HG02970 (cell line): ENCODE data around the gene ASAP3.
A peak's percentile ranks its signal among the peaks of the same experiment; 100 is the strongest.

Experiments
- ATAC-seq: cut with Tn5 transposase; IDR thresholded peaks from one replicate; pipeline ENCODE4 v1.9.1; 2021; ENCODE audit warnings: mild to moderate bottlenecking, moderate library complexity, moderate number of reproducible peaks; ENCODE audit not compliant: unreplicated experiment, low FRiP score

The ASAP3 gene

GRCh38 chr1:23483321-23484252 is at the start of gene ASAP3:
TSS of gene ASAP3 (minus strand) at chr1:23484179. CDS start at chr1:23484133, 46 bp downstream.
- no peak for ATAC-seq

- no peak for ATAC-seq
These were observed 49.5 kb upstream of the ASAP3 start for GRCh38 chr1:23533246-23534023.

DNA sequence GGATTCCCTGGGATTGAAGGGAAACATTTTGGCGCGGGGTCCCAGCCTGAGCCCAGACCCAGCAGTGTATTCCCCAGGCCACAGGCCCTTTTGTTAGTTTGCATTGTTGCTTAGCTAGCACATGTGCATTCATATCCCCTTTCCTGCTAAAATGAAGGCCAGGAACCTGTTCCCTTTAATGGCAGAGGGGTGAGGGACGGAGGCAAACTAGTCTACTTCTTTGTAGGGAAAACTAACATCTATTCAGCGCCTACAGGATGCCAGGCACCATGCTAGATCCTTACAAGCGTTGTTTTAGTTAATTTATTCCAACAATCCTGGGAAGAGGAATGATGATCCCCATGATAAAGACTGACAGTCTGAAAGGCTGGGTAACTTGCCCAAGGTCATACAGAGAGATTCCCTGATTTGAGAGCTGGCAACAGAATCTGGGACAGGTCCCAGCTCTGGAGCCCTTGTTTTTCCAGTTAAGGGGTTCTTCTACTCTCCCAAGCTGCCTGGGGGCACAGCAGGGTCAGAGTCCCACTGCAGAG is 47.6 kb upstream of the ASAP3 start:
- no peak for ATAC-seq

- peak; percentile 44 for ATAC-seq
These were observed 47.0 kb upstream of the ASAP3 start, which contains the start of gene E2F2 for GRCh38 chr1:23530747-23531561. TSS of gene E2F2 (minus strand) at chr1:23531233. CDS start at chr1:23530793, 440 bp downstream.

DNA sequence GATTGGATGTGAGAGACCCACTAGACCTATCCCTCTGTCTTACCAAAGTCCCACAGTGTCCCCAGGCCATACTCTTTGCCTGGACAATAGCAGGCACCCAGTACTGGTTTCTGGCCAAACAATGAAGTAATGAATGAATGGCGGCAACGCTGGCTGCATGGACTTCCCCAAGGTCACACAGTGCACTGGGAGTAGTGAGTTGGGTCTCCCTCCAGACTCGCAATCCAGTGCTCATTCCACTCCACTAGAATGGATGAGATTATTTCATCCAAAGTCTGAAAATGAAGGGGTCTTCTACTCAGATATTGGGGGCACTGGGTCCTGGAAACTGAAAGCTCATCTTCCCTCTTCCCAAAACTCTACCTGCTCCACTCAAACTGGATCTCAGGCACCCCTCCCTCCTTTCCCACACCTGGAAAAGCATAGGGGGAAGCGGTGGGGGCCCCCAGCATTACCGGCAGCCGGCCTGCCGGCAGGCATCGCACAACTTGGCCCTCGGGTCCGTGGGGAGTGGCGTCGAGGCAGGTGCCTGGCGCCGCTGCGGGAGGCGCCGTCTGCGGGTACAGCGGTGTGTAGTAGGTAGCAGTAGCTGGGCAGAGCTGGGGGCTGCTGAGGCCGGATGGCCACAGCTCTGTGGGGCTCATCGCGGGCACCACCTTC is 46.2 kb upstream of the ASAP3 start:
- no peak for ATAC-seq

DNA sequence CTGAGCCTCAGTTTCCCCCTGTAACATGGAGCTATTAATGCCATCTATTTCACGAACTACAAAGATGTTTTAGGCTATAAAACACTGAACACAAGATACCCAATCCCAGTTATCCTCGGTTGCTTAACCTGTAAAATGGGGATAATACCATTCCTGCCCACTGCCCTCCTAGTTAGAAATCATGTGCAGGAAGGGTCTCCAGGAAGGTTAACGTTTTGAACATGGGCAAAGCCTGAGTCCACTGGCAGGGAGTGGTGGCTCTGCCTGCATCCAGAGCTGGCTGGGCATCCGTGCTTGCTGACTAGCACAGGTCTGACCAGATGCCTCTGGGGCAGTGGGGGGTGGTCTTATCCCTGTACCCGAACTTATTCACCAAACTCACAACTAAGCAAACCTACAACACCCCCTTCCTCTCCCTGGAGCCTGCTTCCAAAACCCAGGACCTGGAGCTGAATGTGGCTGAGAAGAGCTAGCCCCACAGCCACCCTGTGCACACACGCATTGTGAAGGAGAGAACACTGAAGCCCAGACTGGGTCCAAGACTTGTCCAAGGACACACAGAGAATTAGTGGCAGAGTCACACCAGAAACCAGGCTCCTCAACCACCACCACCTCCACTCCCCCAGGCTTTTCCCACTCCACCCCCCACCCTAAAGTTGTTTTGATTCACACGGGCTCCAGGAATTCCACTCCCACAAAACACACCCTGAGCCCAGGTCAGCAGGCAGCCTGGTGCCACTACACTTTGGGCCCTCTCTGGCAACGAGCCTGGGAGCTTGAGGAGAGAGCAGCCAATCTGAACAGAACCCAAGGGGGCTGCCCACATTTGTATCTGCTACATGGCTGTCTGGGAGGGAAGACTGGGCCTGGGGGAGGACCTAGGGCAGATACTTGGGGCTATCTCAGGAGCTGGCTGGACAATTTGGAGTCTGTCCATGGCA is 45.4 kb upstream of the ASAP3 start:
- ATAC-seq = no peak

DNA sequence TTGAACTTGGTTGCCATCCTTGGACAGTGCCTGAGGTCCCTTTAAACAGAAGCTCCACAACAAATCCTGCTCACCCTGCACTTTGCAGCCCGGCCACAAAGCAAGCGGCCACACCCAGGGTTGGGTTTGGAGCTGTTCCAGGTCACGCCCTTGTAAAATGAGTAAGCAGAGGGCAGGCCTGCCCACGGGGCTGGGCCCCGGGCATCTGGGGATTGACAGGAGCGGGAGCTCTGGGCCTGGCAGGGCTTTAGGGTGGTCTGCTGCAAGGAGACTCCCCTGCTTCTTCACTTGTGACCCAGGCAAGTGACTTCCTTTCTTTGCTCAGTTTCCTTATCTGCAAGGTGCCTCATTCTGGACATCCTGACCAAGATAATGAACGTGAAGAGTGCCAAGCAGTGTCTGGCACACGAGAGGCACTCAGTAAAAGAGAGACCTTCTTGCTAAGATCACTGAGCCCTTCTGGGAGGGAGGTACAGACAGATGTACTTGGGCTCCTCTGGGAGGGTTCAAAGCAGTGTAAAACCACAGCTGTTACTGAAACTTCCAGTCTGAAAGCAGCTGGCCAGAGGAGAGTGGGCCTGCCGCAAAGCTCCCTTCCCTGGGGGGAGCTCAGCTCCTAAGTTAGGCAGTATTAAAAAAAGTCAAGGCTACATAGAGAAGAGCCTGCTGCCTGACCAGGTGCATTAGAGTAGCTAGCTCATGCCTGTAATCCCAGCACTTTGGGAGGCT is 44.4 kb upstream of the ASAP3 start:
- ATAC-seq = no peak

GRCh38 chr1:23527900-23528249 is 43.9 kb upstream of the ASAP3 start:
- ATAC-seq = no peak

DNA sequence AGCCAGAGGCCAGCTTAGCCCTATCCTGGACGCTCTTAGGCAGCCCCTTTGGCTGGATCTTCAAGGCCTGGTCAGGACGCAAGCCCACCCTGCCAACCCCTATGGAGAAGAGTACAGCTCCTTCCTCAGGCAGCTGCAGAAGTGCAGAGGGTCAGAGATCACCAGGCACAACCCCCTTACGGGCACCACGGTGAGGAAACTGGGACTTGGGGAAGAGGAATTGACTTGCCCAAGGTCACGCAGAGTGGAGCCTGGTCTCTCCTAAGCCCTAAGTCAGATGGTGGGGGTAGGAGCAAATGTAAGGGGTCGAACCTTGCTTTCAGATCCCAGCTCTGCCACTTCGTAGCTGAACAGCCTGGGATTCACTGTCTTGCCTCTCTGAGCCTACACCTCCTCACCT is 43.4 kb upstream of the ASAP3 start:
- ATAC-seq = no peak

DNA sequence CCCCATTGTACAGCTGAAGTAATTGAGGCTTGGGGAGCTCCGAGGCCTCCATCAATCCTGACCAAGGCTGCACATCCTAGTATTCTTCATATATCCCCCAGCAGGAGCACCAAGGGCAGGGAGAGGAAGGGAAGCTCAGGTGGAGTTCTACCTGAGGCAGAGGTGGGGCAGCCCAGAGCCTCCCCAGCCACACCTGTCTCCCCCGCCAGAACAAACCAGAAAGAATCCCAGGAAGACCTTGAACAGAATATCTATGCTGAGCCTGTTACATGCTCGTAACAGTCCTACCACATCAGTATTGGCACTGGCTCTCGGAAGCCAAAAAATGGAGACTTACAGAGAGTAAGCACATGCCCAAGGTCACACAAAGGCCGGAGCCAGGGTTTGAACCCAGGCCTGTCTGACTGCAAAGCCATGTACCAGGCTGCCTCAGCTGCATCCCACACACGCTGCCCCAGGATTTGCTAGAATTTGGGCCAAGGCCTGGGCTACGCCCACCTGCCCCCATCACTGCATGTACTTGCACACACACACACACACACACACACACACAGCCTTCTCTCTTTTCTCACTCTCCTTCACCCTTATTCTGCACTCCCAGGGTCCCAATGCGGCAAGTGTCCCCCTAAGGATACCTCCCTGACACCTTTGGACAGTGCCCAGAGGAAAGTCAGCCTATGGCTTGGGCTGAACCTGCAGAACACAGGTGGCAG is 42.5 kb upstream of the ASAP3 start:
- no peak for ATAC-seq

DNA sequence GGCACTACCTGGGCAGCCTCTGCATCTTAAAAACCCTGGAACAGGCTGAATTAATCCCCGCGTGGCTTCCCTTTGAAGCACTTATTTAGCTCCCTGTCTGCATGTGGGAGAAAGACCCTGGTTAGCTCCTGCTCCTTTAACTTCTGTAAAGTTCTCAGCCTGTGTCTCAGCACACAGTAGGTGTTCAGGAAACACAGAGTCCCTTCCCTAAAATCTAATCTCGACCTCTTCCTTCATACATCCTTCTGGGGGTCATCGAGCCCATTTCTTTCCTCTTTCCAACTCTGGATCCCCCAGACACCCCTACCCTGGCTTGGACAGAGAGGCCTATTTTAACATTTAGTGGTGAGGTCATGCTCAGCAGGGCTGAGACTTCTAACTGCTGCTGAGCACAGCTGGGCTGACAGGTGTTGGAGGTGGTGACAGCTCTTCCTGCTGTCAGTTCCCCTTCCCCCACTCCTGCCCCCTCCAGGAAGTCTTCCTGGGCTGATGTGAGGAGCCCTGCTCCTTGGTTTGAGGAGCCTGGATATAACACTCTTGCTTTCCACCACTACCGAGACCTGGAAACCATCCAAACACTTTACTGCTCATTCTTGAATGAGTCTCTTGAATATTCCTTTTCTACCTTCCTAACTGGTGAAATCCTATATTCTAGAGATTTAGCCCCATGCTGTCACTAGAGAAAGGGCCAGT is 41.7 kb upstream of the ASAP3 start:
- ATAC-seq = no peak

GRCh38 chr1:23524716-23525401 is 40.9 kb upstream of the ASAP3 start:
- ATAC-seq = no peak

GRCh38 chr1:23524163-23524562 is 40.2 kb upstream of the ASAP3 start:
- ATAC-seq = no peak

DNA sequence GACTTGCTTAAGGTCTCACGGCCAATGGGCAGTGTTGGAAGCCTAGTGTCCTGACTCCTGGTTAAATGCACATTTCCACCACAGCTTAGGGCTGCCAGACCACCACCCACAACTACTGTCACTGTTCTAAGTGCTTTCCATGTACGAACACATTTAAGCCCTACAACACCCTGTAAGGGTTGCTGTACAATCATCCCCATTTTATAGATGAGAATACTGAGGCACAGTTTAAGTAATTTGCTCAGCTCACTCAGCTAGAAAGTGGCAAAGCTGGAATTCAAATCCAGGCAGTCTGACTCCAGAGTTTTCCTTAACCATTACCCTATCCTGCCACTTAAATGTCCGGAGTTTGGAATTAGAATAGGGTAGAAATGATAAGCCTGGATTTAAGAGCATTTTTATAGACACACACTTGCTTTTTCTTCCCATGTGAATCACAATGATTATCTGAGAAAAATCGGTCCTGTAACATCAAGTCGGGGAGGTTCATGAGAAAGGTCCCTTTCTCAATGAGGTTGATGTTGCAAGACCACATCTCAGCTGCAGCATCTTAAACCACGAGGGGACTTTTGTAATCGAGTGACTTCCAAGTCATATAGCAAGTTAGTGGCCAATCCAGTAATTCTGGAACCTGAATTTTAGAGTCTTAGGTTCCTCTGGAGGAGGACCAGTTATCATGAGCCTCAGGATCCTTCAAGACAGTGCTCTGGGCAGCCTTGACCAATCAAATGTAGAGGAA is 38.4 kb upstream of the ASAP3 start:
- ATAC-seq = no peak

DNA sequence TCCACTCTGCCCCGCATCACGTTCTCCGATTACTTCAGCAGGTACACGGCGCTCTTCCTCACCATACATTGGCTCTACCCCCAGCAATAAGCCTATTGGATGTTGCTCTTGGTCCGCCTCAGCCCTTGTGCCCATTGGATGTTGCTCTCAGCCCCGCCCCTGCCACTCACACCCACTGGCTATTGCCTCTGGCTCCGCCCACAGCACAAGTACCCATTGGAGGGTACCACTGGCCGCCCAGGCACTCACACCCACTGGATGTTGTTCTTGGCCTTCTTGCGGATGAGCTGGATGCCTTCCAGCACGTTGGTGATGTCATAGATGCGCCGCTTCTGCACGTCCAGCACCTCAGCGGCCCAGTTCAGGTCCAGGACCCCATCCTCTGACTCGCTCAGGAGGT is 37.6 kb upstream of the ASAP3 start:
- no peak for ATAC-seq

GRCh38 chr1:23517581-23517980 is 33.6 kb upstream of the ASAP3 start:
- no peak for ATAC-seq
